PC-9 (cell line): ENCODE data around the gene HSDL1. TPM values are rescaled to one million over a fixed set of nuclear protein-coding genes. Genes with fewer than 3 reads are reported as not detected.

Experiments used
- BruUV-seq: library from RNA; stranded (reverse); fragments of 400-500 nt; replicated peaks from 2 replicates; lab custom pipeline; 2021; lab: Mats Ljungman, UMichigan
- CTCF ChIA-PET: fragments of 300-600 bp; sonication (Branson Sonifier 250); formaldehyde crosslinking; loops from one replicate; lab custom pipeline; 2022; ENCODE audit warnings: antibody characterized with exemption; lab: Charles Lee
- POLR2A ChIA-PET: fragments of 300-600 bp; sonication (Branson Sonifier 250); formaldehyde crosslinking; loops from one replicate; lab custom pipeline; 2022; ENCODE audit warnings: antibody characterized with exemption; ENCODE audit not compliant: unreplicated experiment; lab: Charles Lee
- DNase-seq, 2 experiments: peaks; one replicate each; pipeline versions ENCODE4 v3.0.0 to v3.0.0-alpha.2; 2015 to 2022; ENCODE audit warnings: mixed read lengths in 1 of 2
- H2AFZ ChIP-seq: fragments of 200-600 bp; sonication (generic); 2 replicates; pipeline ENCODE4 v1.8.1; 2017; ENCODE audit warnings: antibody characterized with exemption
- H3F3A ChIP-seq: fragments of 200-600 bp; sonication (generic); 2 replicates; pipeline ENCODE4 v1.8.1; 2017; ENCODE audit warnings: antibody characterized with exemption, mild to moderate bottlenecking, low read depth; ENCODE audit not compliant: insufficient read depth
- H3K27ac ChIP-seq: fragments of 200-600 bp; sonication (generic); 2 replicates; pipeline ENCODE4 v1.6.1; 2016; ENCODE audit warnings: mixed run types
- H3K27me3 ChIP-seq: fragments of 200-600 bp; sonication (generic); 2 replicates; pipeline ENCODE4 v1.6.1; 2016; ENCODE audit warnings: low read depth, mixed run types; ENCODE audit not compliant: insufficient read depth
- H3K36me3 ChIP-seq: fragments of 200-600 bp; sonication (generic); 2 replicates; pipeline ENCODE4 v1.6.1; 2016; ENCODE audit warnings: low read depth, mixed run types
- H3K4me1 ChIP-seq: fragments of 200-600 bp; sonication (generic); replicated peaks from 2 replicates; pipeline ENCODE4 v1.6.1; 2016; ENCODE audit warnings: mixed run types; ENCODE audit not compliant: insufficient read depth
- H3K4me2 ChIP-seq: fragments of 200-600 bp; sonication (generic); 2 replicates; pipeline ENCODE4 v1.6.1; 2017; ENCODE audit warnings: mixed run types
- H3K4me3 ChIP-seq: fragments of 200-600 bp; sonication (generic); 2 replicates; pipeline ENCODE4 v1.6.1; 2016; ENCODE audit warnings: mixed run types
- H3K79me2 ChIP-seq: fragments of 200-600 bp; sonication (generic); 2 replicates; pipeline ENCODE4 v1.6.1; 2017; ENCODE audit warnings: low read depth, mixed run types
- H3K9me2 ChIP-seq: fragments of 200-600 bp; sonication (generic); 2 replicates; pipeline ENCODE4 v1.8.1; 2017; ENCODE audit warnings: mild to moderate bottlenecking; ENCODE audit not compliant: insufficient read depth
- H3K9me3 ChIP-seq: fragments of 200-600 bp; sonication (generic); 2 replicates; pipeline ENCODE4 v1.8.1; 2016; ENCODE audit warnings: low read depth; ENCODE audit not compliant: insufficient read depth
- H4K20me1 ChIP-seq: fragments of 200-600 bp; sonication (generic); 2 replicates; pipeline ENCODE4 v1.8.1; 2017; ENCODE audit not compliant: insufficient read depth
- CTCF ChIP-seq: fragments of 200-600 bp; sonication (generic); conservative IDR thresholded peaks from 2 replicates; pipeline ENCODE4 v1.6.1; 2017; ENCODE audit warnings: mixed run types, antibody characterized with exemption, mild to moderate bottlenecking, moderate library complexity
- EZH2 ChIP-seq: fragments of 200-600 bp; sonication (generic); IDR thresholded peaks from 2 replicates; pipeline ENCODE4 v1.8.0; 2017; ENCODE audit warnings: antibody characterized with exemption, low read depth
- intact Hi-C: fragments of 100-400 bp; cut with micrococcal nuclease; formaldehyde crosslinking; loops from one replicate; pipeline ENCODE4 v1.10.0; 2022; ENCODE audit not compliant: unreplicated experiment
- total RNA-seq: library from RNA; stranded (reverse); gene quantifications from 2 replicates; pipeline ENCODE4 v1.2.3, GENCODE V29; 2021

HSDL1 gene
- total RNA-seq, 1 experiment from 2014 or later = 32.1 TPM

DNA sequence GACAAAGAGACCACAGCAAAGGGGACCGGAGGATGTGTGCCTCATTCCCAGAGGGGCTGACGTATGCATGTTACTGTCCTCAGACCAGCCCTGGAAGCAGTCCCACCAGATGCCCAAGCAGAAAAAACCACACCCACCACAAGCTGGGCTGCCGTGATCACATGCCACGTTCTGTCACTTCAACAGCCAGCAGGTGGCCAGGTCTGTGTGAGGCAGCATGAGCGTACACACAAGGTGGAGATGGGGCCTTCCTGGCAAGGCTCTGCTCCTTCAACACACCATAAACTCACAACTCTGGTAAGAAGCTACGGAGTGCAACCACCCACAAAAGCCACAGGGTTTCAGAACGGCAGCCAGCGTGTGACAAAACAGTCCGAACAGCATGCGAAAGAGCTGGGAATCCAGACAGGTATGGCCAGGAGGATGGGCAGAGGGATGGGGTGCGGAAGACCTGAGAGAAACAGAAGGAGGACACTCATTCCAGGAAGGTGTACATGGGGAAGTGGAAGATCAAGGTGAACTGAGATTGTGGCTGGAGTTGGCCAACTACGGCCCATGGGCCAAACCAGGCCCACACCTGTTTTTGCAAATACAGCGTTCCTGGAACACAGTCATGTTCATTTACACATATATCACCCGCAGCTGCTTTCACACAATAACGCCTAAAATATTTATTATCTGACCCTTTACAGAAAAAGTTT, 56.1 kb downstream of the HSDL1 start:
- no peak overlapping the region for H2AFZ ChIP-seq
- H3K4me1 ChIP-seq = no peaks in the 10 kb centered on the region
- no peak overlapping the region for H3K4me3 ChIP-seq
- H3K9me3 ChIP-seq = no peaks in the 10 kb centered on the region
- H4K20me1 ChIP-seq = peaks cover 3% of the 10 kb centered on the region; the same call in 1 of the 2 replicates
- H3K36me3 ChIP-seq = peaks cover 12% of the 10 kb centered on the region
- no peak overlapping the region for H3K4me2 ChIP-seq
- no peaks in the 10 kb centered on the region for H3K9me2 ChIP-seq
- TF ChIP-seq CTCF = no peak
- TF ChIP-seq EZH2 = no peak
- H3K27me3 ChIP-seq = no peaks in the 10 kb centered on the region
- BruUV-seq = no TSS peak
- no peak for DNase-seq
- CTCF ChIA-PET = no interaction called here
- H3K79me2 ChIP-seq = no peaks in the 10 kb centered on the region
- H3K27ac ChIP-seq = no peak overlapping the region
- POLR2A ChIA-PET = no interaction called here
- intact Hi-C loops = no loop called here
- no peaks in the 10 kb centered on the region; the same call in 1 of the 2 replicates for H3F3A ChIP-seq

GRCh38 chr16:84087466-84088151, 57.4 kb downstream of the HSDL1 start:
- Histone ChIP-seq H3K9me3 (no peaks in the 10 kb centered on the region), H3K4me3 (no peak overlapping the region), H3K27ac (no peak overlapping the region), H3F3A (no peaks in the 10 kb centered on the region; the same call in 1 of the 2 replicates), H2AFZ (no peak overlapping the region), H3K4me1 (no peaks in the 10 kb centered on the region), H4K20me1 (peaks cover 3% of the 10 kb centered on the region; the same call in 1 of the 2 replicates), H3K9me2 (no peaks in the 10 kb centered on the region), H3K79me2 (no peaks in the 10 kb centered on the region), H3K36me3 (peaks cover 12% of the 10 kb centered on the region), H3K4me2 (no peak overlapping the region), H3K27me3 (no peaks in the 10 kb centered on the region)
- TF ChIP-seq EZH2 (no peak), CTCF (no peak)
- CTCF ChIA-PET = no interaction called here
- BruUV-seq = no TSS peak
- no peak for DNase-seq
- intact Hi-C loops = no loop called here
- POLR2A ChIA-PET = no interaction called here

- ChIA-PET POLR2A (no interaction called here), CTCF (interaction anchor here (1.2 kb wide), 1 partner anchor 89 kb away, joined by 4 read pairs; no protein-coding TSS in a partner anchor)
- Histone ChIP-seq H2AFZ (no peak overlapping the region), H3K27me3 (no peaks in the 10 kb centered on the region), H3K79me2 (no peaks in the 10 kb centered on the region), H3K27ac (no peak overlapping the region), H3K4me1 (no peaks in the 10 kb centered on the region), H3K9me3 (no peaks in the 10 kb centered on the region), H3K4me2 (no peak overlapping the region), H3K36me3 (peaks cover 7% of the 10 kb centered on the region), H3F3A (no peaks in the 10 kb centered on the region; the same call in 1 of the 2 replicates), H3K9me2 (no peaks in the 10 kb centered on the region), H4K20me1 (peaks cover 3% of the 10 kb centered on the region; the same call in 1 of the 2 replicates), H3K4me3 (no peak overlapping the region)
- TF ChIP-seq EZH2 (no peak), CTCF (no peak)
- no TSS peak for BruUV-seq
- intact Hi-C loops = no loop called here
- no peak for DNase-seq
Observed at GRCh38 chr16:84087001-84087400, 58.0 kb downstream of the HSDL1 start.
